Renal cortical epithelial cell (primary cell): ENCODE data around the gene TEX36. TPM values are rescaled to one million over a fixed set of nuclear protein-coding genes. Genes with fewer than 3 reads are reported as not detected.
"Not testable (repeated sequence)": the region's sequence is repeated elsewhere in the genome, so short reads cannot be mapped to it uniquely, and the experiment has no call there.

Experiments used
- DNase-seq: peaks from one replicate; pipeline ENCODE4 v3.0.0-alpha.2; 2011; ENCODE audit warnings: low read depth
- total RNA-seq: library from RNA; depleted of rRNA; stranded (reverse); fragments of >200 nt; gene quantifications from 2 replicates; pipeline ENCODE4 v1.2.3, GENCODE V29; 2014

Gene TEX36
- total RNA-seq, 1 donor from 2014 or later: not detected

DNA sequence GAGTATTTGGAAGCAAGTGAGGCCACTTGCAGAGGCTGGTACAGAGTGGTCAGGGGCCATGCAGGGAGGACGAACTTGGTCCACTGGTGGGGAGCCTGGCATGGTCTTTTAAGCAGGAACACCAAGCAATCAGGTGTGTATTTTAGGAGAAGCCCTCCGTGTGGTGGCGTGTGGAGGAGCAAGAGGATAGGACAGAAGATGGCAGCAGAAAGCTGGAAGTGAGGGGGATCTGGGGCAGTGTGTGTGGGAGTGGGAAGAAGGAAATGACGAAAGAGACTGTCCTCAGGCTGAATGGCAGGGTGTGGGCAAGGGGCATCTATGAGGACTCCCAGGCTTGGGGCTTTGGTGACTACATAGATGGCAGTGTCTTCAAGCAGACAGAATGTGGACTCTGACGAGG is 51.2 kb downstream of the TEX36 start:
- no peak for DNase-seq

- peak; percentile 54 for DNase-seq
Measured at GRCh38 chr10:125629758-125630376, 53.1 kb downstream of the TEX36 start.

- DNase-seq: no peak
Measured at GRCh38 chr10:125628104-125629049, 54.6 kb downstream of the TEX36 start.

DNA sequence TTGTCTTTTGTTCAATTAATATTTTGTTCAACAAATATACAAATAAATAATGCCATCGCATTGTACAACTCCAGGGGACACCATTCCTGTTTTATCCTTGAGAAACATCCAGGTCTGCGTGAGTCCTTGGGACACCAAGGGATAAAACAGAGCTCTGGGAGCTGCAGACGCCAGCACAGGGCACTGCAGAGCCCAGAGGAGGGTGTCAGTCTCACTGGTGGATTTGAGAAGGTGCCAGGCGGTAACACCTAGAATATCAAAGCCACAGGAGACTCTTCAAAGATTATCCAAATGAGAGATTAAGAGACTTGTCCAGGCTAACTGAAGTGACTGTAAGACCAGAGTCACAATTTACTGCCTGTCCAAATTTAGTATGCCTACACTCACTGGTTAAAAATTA is 55.3 kb downstream of the TEX36 start:
- DNase-seq: no peak

DNA sequence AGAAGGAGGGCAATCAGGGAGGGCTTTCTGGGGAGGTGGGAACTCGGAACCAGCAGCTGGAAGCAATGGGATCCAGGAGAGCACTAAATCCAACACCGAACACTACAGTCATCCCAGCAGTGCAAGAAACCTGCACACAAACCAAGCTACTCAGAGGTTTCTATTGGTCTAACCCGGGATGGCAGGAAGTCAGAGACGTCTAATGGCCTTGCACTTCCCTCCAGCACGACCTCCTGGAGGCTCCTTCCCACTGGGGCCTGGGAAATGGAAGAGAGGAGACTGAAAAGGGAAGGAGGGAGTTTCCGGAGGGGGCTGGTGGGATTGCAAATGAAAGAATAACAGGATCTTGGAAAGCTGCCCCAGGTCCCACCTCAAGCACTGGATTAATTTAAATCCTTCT is 56.3 kb downstream of the TEX36 start:
- DNase-seq: no peak

- DNase-seq: no peak
Measured at GRCh38 chr10:125625586-125625985, 57.4 kb downstream of the TEX36 start.

GRCh38 chr10:125624800-125625199 is 58.2 kb downstream of the TEX36 start:
- DNase-seq: no peak

DNA sequence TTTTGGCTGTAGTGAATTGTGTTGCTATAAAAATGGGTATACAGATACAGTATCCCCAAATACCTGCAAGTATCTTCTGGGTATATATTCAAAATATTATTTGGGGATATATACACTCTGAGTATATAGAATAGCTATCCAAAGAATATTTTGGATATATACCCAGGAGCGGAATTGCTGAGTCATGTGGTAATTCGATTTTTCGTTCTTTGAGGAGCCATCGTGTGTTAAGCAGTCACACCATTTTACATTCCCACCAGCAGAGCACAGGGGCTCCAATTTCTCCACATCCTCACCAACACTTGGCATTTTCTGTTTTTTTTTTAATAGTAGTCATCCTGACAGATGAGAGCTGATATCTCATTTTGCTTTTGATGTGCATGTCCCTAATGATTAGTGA is 61.9 kb downstream of the TEX36 start:
- no peak for DNase-seq

GRCh38 chr10:125620401-125620800 is 62.6 kb downstream of the TEX36 start:
- no peak for DNase-seq

GRCh38 chr10:125613062-125613461 is 69.9 kb downstream of the TEX36 start:
- not testable (repeated sequence) for DNase-seq

- DNase-seq: no peak
Measured at GRCh38 chr10:125611756-125612155, 71.2 kb downstream of the TEX36 start.

GRCh38 chr10:125611216-125611615 is 71.7 kb downstream of the TEX36 start:
- DNase-seq: no peak

GRCh38 chr10:125609859-125610258 is 73.1 kb downstream of the TEX36 start:
- no peak for DNase-seq

DNA sequence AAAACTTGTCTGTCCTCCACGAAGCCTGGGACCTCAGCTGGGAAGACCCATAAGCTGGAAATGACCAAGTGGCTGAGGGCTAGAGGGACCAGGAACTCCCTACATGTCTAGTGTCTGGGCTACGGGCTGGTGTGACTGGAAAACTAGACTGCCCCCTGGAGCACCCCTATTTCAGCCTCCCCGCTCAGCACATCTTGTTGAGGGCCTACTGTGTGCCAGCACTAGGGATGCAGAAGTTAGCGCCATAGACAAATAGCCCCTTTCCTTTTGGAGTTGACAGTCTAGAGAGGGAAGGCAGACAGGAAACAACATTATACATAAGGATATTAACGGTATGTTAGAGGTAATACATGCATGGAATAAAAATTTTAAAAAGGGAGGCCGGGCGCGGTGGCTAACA is 74.5 kb downstream of the TEX36 start:
- DNase-seq: no peak

DNA sequence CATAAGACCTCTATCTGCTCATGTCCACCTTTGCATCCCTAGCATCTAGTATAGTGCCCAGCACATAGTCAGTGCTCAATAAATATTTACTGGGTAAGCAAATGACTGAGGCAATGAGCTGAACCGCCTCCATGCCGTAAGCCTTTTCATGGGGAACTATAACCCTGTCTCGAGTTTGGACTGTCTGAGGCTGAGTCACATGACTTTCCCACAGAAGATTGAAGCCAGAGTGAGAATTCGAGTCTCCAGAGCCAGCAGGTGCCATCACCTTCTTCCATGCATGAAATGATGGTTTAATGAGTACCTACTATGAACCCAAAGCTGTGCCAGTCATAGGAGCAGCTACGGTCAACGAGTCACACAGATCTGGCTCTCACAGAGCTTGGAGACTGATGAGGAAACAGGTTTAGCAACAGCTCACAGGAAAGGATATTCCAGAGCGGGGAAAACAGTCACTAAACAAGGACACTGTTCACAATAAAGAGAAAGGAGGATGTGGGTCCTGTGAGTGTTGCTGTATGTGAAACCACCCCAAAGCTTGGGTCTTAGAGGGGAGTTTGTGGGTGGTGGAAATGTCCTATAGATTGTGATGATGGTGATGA is 75.2 kb downstream of the TEX36 start:
- DNase-seq: peak; percentile 14

DNA sequence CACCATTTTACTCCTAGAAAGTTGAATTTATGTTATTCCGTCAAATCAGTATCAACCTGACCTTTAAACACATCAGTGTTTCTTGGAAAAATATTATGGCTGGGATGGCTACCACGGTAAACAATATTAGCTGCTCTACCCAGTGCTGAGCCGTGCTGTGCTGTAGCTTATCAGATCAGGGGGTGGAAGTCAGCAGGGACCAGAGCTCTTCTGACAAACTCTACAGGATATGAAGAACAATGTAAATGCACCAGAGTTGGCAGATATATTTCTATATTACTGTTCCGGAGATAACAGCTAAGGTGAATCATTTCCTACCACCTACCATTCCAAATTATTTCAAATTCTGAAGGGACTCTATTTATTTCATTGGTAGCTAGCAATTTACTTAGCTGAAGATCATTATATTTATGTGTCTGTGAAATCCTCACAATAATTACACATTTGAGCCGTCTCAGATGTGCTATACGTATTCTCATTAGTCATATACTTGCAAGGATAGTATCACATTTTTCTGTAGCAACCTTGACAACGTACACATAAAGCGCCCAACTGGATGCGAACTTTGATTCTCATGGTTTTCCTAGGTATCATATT is 76.5 kb downstream of the TEX36 start:
- DNase-seq: no peak

Other genes with a start within 250 kb of the TEX36 start
- gene EDRF1, start 36.5 kb upstream of the TEX36 start, total RNA-seq: 17.0 and 23.2 TPM in 2 replicates
- gene MMP21, start 92.7 kb upstream of the TEX36 start, total RNA-seq: 0.05 TPM in 1 of 2 replicates, not detected in the other
- 45.3 and 68.8 TPM in 2 replicates for gene UROS, start 140.1 kb upstream of the TEX36 start, total RNA-seq
- gene BCCIP, start 140.4 kb upstream of the TEX36 start, total RNA-seq: 46.4 and 71.1 TPM in 2 replicates
- 66.1 and 68.1 TPM in 2 replicates for gene DHX32, start 198.1 kb upstream of the TEX36 start, total RNA-seq
- 14.9 and 26.4 TPM in 2 replicates for gene FANK1, start 213.4 kb upstream of the TEX36 start, total RNA-seq